ENCODE results near the gene KCNQ4. TPM values are rescaled to one million over a fixed set of nuclear protein-coding genes. Genes with fewer than 3 reads are reported as not detected.
A peak's percentile ranks its signal among the peaks of the same experiment; 100 is the strongest.

KCNQ4 gene
- total RNA-seq, 1 experiment from 2014 or later = 1.6 TPM

- no peak for TF ChIP-seq CTCF (IDR thresholded peaks at IDR 0.05; ENCODE audit: insufficient read depth in 1 of 2, low read depth in 1 of 2, low read length in 1 of 2, severe bottlenecking in 1 of 2, unreplicated experiment in 1 of 2)
- no peaks in the 10 kb centered on the region for H3K4me1 ChIP-seq
- Mint-ChIP-seq H3K9me3 (ENCODE audit: unreplicated experiment) (no peaks in the 10 kb centered on the region), H3K27ac (ENCODE audit: unreplicated experiment) (no peak overlapping the region), H3K4me1 (ENCODE audit: low read depth, unreplicated experiment) (no peaks in the 10 kb centered on the region), H3K27me3 (ENCODE audit: insufficient read depth, unreplicated experiment) (no peaks in the 10 kb centered on the region), H3K36me3 (ENCODE audit: insufficient read depth, unreplicated experiment) (no peaks in the 10 kb centered on the region), H3K4me3 (ENCODE audit: unreplicated experiment) (no peak overlapping the region)
- no peak overlapping the region for H3K4me3 ChIP-seq (ENCODE audit: low read depth, low read length)
- CTCF ChIA-PET = no interaction called here
- POLR2A ChIA-PET = no interaction called here
- no peaks in the 10 kb centered on the region for H3K27me3 ChIP-seq (replicated peaks; ENCODE audit: control insufficient read depth, insufficient read depth, low read length)
- no peak for DNase-seq
- intact Hi-C loops (cut with micrococcal nuclease; ENCODE audit: unreplicated experiment) = no loop called here
- H3K36me3 ChIP-seq (ENCODE audit: control insufficient read depth, insufficient read depth, low read length) = no peaks in the 10 kb centered on the region
- no peaks in the 10 kb centered on the region for H3K9me3 ChIP-seq
- BruUV-seq (replicated peaks) = no TSS peak
These were observed 15.8 kb downstream of the KCNQ4 start for GRCh38 chr1:40799351-40799867.

GRCh38 chr1:40801742-40802077 is 18.1 kb downstream of the KCNQ4 start:
- CTCF ChIA-PET = no interaction called here
- BruUV-seq (replicated peaks) = no TSS peak
- Histone ChIP-seq H3K4me1 (no peaks in the 10 kb centered on the region), H3K4me3 (ENCODE audit: low read depth, low read length) (no peak overlapping the region), H3K9me3 (no peaks in the 10 kb centered on the region), H3K36me3 (ENCODE audit: control insufficient read depth, insufficient read depth, low read length) (no peaks in the 10 kb centered on the region), H3K27me3 (replicated peaks; ENCODE audit: control insufficient read depth, insufficient read depth, low read length) (no peaks in the 10 kb centered on the region)
- POLR2A ChIA-PET = no interaction called here
- Mint-ChIP-seq H3K36me3 (ENCODE audit: insufficient read depth, unreplicated experiment) (no peaks in the 10 kb centered on the region), H3K4me1 (ENCODE audit: low read depth, unreplicated experiment) (no peaks in the 10 kb centered on the region), H3K4me3 (ENCODE audit: unreplicated experiment) (no peak overlapping the region), H3K27ac (ENCODE audit: unreplicated experiment) (no peak overlapping the region), H3K27me3 (ENCODE audit: insufficient read depth, unreplicated experiment) (no peaks in the 10 kb centered on the region), H3K9me3 (ENCODE audit: unreplicated experiment) (no peaks in the 10 kb centered on the region)
- TF ChIP-seq CTCF (IDR thresholded peaks at IDR 0.05; ENCODE audit: insufficient read depth in 1 of 2, low read depth in 1 of 2, low read length in 1 of 2, severe bottlenecking in 1 of 2, unreplicated experiment in 1 of 2) = no peak
- intact Hi-C loops (cut with micrococcal nuclease; ENCODE audit: unreplicated experiment) = no loop called here
- DNase-seq = no peak

GRCh38 chr1:40802078-40802741 is 18.6 kb downstream of the KCNQ4 start:
- peak; percentile 32 to 47 for DNase-seq
- Histone ChIP-seq H3K9me3 (no peaks in the 10 kb centered on the region), H3K4me1 (no peaks in the 10 kb centered on the region), H3K27me3 (replicated peaks; ENCODE audit: control insufficient read depth, insufficient read depth, low read length) (no peaks in the 10 kb centered on the region), H3K4me3 (ENCODE audit: low read depth, low read length) (0 out of 2 replicates have a peak overlapping the region, but pooled peaks have one; percentile 18), H3K36me3 (ENCODE audit: control insufficient read depth, insufficient read depth, low read length) (no peaks in the 10 kb centered on the region)
- no peak overlapping the region for H3K27ac Mint-ChIP-seq (ENCODE audit: unreplicated experiment)
- POLR2A ChIA-PET = no interaction called here
- CTCF ChIA-PET = no interaction called here
- no peak overlapping the region for H3K4me3 Mint-ChIP-seq (ENCODE audit: unreplicated experiment)
- H3K9me3 Mint-ChIP-seq (ENCODE audit: unreplicated experiment) = no peaks in the 10 kb centered on the region
- intact Hi-C loops (cut with micrococcal nuclease; ENCODE audit: unreplicated experiment) = no loop called here
- no peaks in the 10 kb centered on the region for H3K36me3 Mint-ChIP-seq (ENCODE audit: insufficient read depth, unreplicated experiment)
- no peaks in the 10 kb centered on the region for H3K27me3 Mint-ChIP-seq (ENCODE audit: insufficient read depth, unreplicated experiment)
- H3K4me1 Mint-ChIP-seq (ENCODE audit: low read depth, unreplicated experiment) = no peaks in the 10 kb centered on the region
- no TSS peak for BruUV-seq (replicated peaks)
- TF ChIP-seq CTCF (IDR thresholded peaks at IDR 0.05; ENCODE audit: insufficient read depth in 1 of 2, low read depth in 1 of 2, low read length in 1 of 2, severe bottlenecking in 1 of 2, unreplicated experiment in 1 of 2) = no peak

Data from Caco-2 (cell line).